GM11168 (cell line): ENCODE measurements around the gene HS2ST1.
"Not testable (repeated sequence)": the region's sequence is repeated elsewhere in the genome, so short reads cannot be mapped to it uniquely, and the experiment has no call there.

Source experiments
- in situ Hi-C: fragments of 300-500 bp; cut with MboI; formaldehyde crosslinking; loops from one replicate; pipeline ENCODE4 v1.12.0; 2022; ENCODE audit warnings: low sequenced_read_pairs; ENCODE audit not compliant: unreplicated experiment

The HS2ST1 gene

GRCh38 chr1:86914601-86914997, at the start of gene HS2ST1:
TSS of gene HS2ST1 (plus strand) at chr1:86914635.
- in situ Hi-C loops = no loop called here

- in situ Hi-C loops = no loop called here
Observed at GRCh38 chr1:86865973-86866637, 48.3 kb upstream of the HS2ST1 start.

DNA sequence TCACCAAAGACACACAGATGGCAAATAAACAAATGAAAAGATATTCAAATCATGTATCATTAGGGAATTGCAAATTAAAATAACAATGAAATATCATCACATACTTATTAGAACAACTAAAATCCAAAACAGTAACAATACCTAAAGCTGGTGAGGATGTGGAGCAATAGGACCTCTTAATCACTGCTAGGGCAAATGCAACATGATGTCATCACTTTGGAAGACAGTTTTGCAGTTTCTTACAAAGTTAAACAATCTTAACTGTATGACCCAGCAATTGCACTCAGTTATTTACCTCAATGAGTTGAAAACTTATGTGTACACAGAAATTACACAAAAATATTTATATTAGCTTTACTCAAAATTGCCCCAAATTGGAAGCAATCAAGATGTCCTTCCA, 47.8 kb upstream of the HS2ST1 start:
- in situ Hi-C loops = no loop called here

- in situ Hi-C loops = not testable (repeated sequence)
Observed at GRCh38 chr1:86867278-86867677, 47.2 kb upstream of the HS2ST1 start.

GRCh38 chr1:86868477-86868876, 46.0 kb upstream of the HS2ST1 start:
- in situ Hi-C loops = no loop called here

- in situ Hi-C loops = no loop called here
Observed at GRCh38 chr1:86871001-86871400, 43.4 kb upstream of the HS2ST1 start.

DNA sequence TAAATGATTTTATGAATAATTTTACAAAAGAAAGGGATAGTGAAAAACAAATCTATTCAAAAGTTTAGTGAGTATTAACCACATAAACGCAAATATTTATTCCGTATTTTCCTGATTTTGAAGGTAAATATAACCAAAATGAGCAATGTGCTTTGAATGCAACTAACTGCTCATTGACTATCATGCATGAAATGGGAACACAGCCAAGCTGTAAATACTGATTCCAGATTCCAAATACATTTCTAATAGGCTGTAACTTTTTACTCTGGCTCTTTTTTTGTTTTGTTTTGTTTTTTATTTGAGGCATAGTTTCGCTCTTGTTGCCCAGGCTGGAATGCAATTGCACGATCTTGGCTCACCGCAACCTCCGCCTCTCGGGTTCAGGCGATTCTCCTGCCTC, 42.3 kb upstream of the HS2ST1 start:
- in situ Hi-C loops = no loop called here

DNA sequence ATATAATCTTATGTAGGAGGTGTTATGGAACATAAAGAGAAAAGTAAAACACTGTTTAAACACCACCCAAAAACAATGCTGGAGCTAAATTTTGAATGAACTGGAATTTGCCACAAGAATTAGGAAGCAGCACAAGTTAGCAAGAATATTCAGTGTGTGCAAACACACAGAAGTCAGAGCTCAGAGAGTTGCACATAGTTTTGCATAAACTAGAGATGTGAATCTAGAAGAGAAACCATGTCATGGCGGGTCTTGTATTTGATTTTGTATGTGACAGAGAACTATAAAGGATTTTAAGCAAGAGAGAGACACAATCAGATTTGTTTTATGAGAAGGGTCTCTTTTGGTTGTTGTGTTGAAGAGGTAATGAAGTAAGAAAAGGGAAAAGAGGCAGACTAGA, 38.7 kb upstream of the HS2ST1 start:
- in situ Hi-C loops = no loop called here

DNA sequence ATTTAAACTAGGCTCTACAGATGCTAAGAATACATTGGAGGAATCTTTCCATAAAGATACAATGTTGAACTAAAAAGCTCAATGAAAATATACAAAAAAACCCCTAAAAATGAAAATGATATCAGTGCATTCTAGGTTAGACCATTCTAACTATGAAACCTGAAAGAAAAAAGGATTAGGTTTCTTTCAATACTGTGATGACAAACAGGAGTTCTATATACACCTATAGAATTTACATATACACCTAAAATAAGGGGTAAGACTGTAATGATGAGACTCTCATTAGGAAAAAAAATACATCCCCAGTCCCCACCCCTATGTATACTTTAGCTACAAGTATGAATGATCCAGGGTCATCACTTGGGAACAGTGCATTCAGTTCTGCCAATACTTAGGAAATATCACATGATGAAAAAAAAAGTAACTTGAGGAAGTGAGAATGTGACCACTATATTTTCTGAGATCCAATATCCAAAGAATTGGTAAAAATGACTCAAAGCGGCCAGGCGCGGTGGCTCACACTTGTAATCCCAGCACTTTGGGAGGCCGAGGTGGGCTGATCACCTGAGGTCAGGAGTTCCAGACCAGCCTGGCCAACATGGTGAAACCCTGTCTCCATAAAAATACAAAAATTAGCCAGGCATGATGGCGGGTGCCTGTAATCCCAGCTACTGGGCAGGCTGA, 26.8 kb upstream of the HS2ST1 start:
- in situ Hi-C loops = no loop called here

DNA sequence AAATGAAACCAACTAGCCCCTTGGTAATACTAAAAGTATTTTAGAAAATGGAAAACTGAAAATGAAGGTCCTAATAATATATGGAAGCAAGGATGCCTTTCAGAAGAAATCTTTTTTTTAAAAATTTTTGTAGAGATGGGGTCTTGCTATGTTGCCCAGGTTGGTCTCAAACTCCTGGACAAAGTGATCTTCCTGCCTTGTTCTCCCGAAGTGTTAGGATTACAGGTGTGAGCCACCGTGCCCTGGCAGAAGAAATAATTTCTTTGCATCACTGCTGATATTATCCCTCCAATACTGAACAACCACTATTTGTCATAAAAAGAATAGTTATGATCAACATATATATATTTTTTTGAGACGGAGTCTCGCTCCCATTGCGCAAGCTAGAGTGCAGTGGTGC, 26.1 kb upstream of the HS2ST1 start:
- in situ Hi-C loops = no loop called here

DNA sequence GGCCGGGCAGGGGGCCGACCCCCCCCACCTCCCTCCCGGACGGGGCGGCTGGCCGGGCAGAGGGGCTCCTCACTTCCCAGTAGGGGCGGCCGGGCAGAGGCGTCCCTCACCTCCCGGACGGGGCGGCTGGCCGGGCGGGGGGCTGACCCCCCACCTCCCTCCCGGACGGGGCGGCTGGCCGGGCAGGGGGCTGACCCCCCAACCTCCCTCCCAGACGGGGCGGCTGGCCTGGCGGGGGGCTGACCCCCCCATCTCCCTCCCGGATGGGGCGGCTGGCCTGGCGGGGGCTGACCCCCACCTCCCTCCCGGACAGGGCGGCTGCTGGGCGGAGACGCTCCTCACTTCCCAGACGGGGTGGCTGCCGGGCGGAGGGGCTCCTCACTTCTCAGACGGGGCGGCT, 15.0 kb upstream of the HS2ST1 start:
- in situ Hi-C loops = not testable (repeated sequence)

- in situ Hi-C loops = no loop called here
Observed at GRCh38 chr1:86905875-86906274, 8.6 kb upstream of the HS2ST1 start.

- in situ Hi-C loops = no loop called here
Observed at GRCh38 chr1:86906419-86906818, 8.0 kb upstream of the HS2ST1 start.

GRCh38 chr1:86912281-86912900, 2.0 kb upstream of the HS2ST1 start:
- in situ Hi-C loops = no loop called here

DNA sequence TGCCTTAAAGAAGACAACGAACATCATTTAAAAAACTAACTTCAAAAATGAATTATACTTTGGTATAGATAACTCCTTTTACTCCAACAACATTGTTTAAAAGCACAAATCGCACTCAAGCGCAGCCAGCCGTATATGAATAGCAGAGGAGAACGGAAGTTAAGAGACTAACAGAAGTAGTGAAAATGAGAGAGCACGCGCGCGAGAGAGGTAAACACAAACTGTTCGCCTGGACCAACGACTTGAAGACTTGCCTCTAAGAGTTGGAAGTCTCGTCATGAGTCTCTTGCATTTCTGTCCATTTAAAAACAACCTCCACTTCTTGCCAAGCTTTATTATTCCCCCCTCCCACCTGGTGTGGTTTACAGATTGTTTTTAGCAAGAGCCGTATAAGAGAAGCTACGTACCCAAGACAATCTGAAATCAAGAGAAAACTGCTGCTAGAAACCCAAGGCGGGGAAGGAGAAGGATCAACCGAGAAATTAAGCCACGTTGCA, 988 bp upstream of the HS2ST1 start:
- in situ Hi-C loops = no loop called here

DNA sequence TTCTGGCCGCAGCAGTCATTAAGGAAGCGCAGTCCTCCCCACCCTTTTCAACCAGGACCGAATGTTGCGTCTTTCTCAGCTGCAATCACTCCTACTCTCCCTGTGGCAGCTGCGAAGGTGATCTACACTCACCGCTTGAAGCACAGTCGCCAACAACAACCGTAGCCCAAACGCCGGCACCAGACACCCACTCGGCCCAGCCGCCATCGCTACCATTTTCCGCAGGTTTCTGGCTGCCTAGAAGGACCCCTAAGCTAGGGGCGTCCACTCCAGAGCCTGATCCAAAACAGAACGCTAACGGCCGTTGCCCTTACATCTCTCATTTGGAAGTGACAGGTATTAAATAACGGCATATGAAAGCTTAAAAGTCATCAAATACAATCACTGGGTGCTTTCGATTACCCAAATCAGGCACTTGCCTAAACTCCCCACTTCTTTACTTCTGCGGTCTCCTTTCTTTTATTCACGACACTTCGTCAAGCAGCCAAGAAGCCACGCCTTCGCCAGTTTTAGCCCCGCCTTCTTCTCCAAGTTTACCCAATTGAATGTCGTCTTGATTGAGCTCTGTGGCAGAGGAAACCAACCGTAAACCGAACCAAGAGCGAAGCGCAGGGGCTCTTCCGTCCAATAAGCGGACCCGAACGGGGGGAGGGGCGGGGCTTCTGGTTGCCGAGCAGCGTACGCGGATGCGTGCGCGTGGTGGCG, 387 bp upstream of the HS2ST1 start, which contains the start of gene SELENOF:
TSS of gene SELENOF (minus strand) at position 231 of the 705 bp plus-strand sequence. CDS start at position 216, 15 bp downstream.
- in situ Hi-C loops = no loop called here

- in situ Hi-C loops = no loop called here
Observed at GRCh38 chr1:86914998-86915736, 732 bp downstream of the HS2ST1 start.

DNA sequence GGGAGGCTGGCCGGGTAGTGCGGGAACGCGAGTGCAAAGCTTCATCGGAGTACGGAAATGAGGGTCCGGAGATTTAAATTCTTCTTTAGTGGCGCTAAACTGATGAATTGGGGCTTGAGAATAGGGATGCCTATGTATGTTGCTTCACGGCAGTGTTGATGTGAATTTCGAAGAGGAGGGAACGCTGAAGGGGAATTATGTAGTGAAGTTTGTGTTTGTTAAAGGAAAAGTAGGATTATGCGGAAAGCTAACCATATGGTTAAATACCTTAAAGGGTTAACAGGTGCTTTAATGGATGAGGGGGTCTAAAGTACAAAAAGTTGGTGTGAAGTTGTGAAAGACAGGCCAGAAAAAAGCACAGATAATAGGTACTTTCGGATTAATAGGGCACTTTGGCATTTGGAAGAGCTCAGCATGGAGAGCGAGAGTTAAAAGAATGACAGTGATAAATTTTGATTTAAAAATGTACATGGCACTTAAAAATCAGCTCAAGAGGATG, 1.4 kb downstream of the HS2ST1 start:
- in situ Hi-C loops = no loop called here

DNA sequence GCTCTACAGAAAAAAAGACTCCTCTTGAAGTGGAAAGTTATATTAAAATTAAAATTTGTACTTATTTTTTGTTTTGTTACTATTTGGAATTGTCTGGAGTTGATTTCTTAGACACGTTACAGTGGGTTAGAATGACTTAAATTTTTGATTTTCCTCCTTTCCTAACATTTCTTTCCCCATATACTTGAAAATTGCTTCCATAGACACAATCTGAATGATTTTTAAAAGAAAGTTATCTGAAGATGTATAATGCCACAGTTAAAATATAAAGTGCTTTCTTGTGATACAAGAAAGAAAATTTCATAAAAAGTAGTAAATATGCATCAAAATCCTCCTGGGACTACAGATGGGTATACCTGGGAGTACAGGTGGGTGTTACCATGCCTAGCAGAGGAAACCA, 2.3 kb downstream of the HS2ST1 start:
- in situ Hi-C loops = no loop called here

DNA sequence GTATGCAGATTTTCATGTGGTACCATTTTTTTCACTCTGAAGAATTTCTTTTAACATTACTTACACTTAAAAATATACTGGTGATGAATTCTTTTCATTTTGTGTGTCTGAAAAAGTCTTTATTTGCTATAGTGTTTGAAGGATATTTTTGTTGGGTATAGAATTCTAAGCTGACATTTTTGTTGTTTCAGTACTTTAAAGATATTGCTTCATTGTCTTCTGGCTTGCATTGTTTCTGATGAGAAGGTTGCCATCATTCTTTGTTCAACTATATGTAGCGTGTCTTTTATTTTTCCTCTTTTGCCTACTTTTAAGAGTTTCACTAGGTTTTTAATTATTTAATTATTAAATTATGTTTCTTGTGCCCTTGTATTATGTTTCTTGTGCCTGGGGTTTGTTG, 8.0 kb downstream of the HS2ST1 start:
- in situ Hi-C loops = no loop called here
